ENCODE results near the gene FBN2.

The FBN2 gene

DNA sequence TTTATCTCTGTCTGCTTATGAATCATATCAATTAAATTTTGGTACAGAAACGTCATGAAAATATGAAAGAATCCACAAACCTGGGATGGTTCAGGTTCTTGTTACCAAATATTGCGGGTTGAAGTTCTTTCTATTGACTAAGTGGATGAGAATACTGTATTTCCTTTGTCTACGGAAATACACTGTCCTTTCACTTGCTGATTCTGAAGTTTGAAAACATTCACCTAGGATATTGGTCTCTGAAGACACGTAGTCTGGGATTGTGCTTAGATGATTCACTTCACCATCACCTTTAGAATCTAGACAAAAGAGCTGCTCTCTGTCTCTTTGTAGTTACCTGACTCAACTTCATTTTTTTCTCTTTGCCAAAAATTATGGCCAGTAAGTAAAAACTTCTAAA lies 222.4 kb downstream of the FBN2 start:
- no peak for DNase-seq (ENCODE audit: low read depth in 2 of 2)

DNA sequence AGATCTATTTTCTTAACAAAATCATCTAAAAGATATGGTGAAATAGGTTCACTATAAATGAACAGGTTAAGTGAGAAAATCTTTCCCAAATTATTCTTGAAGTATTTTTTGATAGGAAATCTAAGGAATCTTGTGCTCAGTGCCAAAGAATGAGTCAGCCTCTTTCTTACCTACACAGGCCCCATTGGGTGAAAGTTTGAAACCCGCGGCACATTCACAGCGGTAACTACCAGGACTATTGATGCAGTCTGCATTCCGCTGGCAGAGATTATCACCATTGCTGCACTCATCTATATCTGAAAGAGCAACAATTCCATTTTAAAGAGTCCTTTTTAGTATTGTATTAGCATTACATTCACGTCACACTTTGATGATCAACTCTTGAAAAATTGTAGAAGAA lies 232.7 kb downstream of the FBN2 start:
- no peak for DNase-seq (ENCODE audit: low read depth in 2 of 2)

DNA sequence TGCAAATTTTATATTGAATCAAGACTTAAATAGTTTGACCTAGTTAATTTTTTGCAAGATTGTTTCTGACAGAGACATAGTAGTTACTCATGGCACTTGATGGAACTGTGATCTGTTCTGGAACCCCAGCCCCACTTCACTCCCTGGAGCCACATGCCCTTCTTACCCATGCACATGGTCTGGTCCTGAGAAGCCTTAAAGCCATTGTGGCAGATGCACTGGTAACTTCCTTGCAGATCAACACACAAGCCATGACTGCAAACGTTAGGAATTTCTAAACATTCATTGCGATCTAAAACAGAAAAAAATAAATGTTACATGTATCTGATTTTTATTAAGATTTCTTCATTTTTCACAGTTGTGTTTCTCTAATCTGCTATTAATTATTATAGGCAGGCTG lies 233.3 kb downstream of the FBN2 start:
- no peak for DNase-seq (ENCODE audit: low read depth in 2 of 2)

DNA sequence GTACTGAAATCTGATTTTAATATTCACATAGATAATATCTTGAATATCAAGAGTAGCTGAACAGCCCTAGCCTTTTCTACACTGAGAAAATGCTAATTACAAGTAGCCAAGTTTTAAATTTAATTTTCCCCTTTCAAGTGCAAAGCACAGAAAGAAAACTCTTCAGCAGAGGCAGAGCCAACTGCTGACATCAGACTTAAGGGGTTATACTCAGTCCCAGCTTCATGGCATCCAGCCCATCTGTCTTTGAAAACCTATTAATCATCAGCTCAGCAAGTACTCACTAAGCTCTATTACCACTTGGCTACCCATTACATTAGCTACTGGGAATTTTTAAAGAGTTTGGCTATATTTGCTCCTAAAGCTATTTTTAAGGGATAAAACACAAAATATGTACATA lies 234.0 kb downstream of the FBN2 start:
- no peak for DNase-seq (ENCODE audit: low read depth in 2 of 2)

DNA sequence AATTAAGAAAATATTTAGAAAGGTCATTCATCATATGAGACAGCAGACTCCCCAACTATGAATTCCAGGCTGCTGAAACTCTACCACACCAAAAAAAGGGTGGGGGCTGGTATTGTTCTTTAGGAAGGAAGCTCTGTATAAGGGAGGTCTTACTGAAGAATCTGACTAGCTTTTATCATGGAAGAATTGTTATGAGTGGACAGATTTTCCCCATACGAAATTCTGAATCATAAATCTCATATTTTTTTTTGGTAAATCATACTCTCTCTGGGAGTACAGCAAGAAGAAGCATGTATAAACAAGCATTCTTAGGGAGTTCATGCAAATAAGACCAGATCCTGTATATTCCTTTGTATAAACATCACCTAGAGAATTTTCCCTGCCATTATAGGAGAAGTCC lies 234.5 kb downstream of the FBN2 start:
- DNase-seq (ENCODE audit: low read depth in 2 of 2) = no peak

DNA sequence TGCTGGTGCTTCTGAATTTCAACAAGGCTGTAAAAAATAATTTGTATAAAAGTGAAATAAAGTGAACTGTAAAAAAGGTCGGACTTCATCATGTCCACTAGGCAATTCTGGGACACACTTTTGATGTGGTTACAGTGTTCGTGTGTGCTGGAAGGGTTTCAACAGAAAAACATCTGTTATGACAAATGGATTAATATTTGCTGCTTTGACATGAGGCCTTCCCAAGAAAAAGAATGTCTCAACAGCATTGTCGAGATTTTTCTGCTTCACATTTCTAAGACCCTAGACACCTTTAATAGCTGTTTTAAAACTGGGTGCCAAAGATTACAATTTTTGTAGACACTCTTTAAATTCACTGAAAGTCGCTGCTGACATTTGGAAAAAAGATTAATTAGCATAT lies 237.9 kb downstream of the FBN2 start:
- no peak for DNase-seq (ENCODE audit: low read depth in 2 of 2)

DNA sequence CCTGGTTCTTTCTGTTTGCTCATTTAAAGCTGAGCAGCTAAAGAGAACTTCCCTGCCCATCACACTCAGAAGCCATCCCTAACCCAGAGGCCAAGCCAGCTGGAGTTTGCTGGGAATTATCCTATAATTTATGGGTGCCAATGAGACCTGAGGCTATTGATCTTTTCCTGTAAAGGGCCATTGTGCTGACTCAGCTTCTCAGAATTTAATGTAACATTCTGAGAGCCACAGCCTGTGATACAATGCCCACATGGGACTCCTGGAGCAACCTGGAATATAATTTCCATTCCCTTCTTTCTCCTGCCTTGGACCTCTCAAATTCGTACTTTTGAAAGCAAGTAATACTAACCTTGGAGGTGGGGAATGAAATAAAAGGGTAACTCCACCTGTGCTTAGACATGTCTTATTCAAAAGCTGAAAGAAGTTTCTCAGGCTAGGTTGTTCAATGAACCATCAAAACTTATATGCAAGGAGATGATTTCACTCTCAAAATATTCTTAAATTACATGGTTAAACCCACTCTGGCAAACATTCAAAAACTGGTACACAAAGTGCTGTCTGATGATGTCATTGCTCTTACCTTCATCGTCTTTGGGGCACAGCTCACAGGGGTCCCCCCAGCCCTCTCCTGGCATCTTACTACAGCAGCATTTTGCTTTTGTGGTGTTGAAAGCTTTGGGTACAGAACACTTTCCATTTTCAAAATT lies 247.7 kb downstream of the FBN2 start:
- DNase-seq (ENCODE audit: low read depth in 2 of 2) = no peak

DNA sequence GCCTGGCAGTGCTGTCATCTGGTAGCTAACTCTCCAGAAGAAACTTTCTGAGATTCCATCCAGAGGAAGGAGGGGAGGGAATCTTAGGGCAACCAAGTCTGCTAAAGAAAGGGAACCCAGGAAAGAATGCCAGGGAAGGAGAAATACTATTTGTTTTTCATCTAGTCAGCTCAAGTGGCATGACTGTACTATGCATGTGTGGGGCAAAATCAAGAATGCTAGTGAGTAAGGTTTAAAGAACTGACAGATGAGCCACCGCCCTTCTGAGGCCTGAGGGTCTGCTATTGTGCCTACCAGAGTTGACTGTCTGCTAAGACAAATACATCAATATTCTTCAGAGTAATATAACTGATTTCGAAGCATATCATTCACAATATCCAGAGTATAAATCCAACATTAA lies 250.3 kb downstream of the FBN2 start:
- DNase-seq (ENCODE audit: low read depth in 2 of 2) = no peak

DNA sequence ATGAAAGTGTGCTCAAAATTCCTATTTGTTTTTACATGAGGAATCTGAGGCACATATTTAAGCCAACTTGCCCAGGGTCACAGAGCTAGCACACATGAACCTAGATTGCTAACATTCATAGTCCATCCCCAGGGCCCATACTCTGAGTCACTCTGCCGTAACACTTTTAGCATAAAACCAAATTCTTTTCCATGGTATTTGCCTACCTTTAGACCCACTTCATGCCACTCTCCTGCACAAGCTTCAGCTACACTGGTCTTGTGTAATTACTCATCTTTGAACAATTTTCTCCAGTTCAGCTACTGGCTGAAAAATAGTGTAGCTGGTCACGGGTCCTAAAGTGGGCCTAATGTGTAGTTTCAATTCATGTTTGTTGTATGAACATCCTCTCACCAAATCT lies 253.8 kb downstream of the FBN2 start:
- no peak for DNase-seq (ENCODE audit: low read depth in 2 of 2)

DNA sequence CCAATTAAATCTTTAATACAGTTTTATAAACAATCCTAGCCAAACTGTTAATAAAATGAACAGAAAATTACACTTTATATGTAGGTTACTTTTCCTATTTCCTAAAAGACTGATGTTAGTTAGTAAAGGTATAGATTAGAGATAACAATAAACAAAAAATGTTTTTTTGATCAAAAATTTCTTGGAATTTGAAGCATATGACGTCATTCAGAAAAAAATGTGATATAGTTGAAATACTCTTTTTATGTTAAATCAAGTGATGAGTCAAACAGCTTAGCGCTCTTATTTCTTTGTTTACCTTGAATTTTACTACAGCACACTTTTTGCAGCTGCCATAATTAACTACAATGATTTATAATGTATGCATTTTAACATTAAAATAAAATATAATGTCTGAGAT lies 258.7 kb downstream of the FBN2 start:
- no peak for DNase-seq (ENCODE audit: low read depth in 2 of 2)

DNA sequence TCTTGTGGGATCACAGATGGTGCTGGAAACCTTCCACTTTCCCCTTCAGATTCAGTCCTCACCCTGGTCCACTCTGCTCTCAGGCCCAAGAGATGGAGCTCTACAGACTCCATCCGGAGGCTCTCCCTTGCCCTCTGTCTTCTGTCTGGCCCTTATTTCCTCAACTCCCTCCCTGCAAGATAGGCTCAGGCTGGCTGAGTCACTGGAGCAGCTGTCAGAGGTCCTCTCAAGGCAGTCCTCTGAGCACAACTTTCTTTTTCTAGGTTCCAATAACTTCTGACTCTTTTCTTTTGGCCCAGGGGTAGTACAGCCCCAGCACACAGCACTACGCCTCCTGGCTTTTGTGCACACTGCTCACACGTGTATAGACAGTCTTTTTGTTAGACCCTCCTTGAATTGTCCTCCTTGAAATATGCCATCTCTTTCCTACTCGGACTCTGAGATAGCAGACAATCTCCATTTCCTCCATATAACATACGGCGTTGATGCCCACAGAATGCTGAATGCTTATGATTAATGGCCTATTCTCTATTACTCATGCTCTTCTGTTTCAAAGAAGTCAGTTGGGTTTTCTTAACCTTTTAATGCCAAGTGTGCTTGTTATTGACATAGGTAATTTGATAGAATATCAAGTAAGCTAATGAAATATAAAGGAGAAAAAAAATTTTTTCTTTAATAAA lies 261.4 kb downstream of the FBN2 start:
- DNase-seq (ENCODE audit: low read depth in 2 of 2) = no peak

DNA sequence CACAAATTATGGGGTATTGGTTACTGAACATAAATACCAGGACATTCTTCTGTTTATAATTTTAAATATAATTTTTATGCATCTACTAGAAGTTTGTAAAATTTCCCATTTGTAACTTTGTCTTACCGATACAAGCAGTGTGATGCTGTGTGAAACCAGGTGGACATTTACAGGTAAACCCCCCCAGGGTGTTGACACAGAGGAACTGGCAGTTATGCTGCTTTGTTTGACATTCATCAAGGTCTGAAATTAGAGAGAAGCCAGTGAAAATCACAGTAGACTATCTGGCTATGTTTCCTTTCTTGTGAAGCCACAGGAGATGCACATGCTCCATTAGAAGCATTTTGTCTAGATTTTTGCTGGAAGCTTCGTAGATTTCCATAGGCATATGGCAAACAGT lies 263.6 kb downstream of the FBN2 start:
- DNase-seq (ENCODE audit: low read depth in 2 of 2) = no peak

DNA sequence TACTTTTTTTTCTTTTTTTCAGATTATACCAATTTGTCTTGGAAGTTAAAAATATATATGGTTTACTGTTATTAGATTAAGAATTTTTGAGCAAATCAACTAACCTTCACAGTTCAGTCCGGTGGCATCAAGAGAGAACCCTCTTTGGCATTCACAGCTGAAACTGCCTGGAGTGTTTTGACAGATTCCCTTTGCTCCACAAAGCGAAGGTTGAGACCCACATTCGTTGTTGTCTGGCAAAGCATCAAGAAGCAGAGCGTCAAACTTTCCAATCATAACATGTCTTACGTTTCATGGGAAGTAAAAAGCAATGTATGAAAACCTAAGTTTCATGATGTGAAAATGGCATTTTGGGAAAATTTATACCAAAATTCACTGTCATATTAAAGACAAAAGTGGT lies 264.3 kb downstream of the FBN2 start:
- DNase-seq (ENCODE audit: low read depth in 2 of 2) = no peak

DNA sequence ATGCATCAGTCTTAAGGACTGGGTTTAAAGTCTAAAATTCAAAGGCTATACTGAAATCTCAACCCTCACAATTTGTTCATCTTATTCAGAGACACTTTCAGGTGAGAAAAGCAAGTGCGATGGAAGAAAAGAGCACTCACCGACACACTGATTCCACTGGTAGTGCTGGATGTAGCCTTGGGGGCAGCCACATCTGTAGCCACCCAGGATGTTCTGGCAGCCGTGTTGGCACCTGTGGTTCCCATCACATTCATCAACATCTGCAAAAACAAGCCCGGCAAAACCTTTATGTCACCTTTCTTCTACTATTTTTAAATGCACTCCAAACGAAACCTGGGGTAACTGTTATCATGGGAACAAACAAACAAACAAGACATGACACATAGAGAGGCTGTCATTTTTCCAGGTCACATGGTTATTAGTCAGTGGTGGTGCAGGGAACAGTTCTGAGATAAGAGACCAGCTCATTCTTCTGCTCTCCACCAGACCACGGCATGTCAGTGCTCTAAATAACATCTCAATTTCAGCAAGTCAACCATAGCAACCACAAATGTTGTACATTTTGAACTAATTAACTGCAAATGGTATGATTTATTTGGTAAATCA lies 266.1 kb downstream of the FBN2 start:
- DNase-seq (ENCODE audit: low read depth in 2 of 2) = no peak

DNA sequence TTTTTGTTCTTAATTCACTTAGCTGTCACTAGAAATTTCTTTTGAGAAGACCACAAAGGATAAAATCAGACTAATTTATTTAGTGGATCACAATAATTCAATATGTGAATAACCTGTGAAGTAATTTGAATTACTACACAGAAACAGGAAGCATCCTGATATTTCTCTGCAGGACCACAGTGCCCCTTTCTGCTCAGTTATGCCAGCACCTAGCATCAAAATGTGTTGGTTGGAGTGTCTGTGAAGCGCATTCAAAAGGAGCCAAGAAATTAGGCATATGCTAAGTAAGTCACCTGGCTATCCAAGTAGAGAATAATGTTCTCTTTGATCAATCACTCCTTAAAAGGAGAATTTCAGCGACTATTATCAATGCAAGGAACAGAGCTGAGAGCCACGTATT lies 267.0 kb downstream of the FBN2 start:
- DNase-seq (ENCODE audit: low read depth in 2 of 2) = no peak

DNA sequence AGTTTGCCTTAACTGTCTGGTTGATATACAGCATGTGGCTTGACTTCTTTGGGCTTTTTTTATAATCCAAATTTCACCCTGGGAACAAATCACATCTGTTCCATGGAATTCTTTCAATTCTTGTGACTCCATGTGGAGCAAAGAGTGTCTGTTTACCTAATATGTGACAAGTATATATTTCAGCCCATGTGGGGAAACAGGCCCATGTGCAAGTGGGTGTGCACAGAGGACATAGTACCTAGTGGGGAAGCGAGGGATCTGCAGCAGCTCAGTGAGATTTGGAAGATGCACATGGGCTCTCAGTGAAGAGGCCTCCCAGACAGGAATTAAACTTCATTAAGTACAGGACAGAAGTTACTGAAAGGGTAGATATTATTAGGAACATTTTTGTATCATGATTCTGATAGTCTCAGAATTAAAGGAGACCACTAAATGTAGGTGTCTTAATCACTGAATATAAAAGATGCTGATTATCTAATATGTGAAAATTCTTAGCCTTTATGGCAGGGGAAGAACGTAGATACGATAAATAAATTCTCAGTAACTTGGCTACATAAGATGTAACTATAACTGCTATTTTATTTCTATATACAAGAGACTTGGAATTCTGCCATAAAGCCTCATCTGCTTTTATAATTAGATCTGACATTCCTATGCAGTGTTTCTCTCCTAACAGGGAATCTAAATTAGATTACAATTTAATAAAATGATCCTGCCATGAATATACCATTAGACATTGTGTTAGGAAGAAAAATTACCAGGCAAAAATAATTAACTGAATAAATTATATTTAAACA lies 273.3 kb downstream of the FBN2 start:
- DNase-seq (ENCODE audit: low read depth in 2 of 2) = no peak

DNA sequence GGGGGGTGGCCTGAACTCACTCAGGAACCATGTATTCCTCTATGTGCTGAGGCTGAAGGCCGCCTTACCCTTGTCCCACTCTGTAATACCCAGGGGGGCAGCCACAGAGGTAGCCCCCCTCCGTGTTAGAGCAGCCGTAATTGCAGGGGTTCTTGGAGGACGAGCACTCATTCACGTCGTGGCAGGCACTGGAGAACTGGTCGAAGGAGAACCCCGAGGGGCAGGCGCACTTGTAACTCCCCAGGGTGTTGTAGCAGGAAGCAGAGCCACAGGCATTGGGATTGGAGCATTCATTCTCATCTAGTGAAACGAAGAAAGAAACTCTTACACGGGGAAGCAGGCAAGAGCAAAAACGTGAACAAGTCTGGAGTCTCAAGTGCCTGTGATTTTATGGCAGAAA lies 274.7 kb downstream of the FBN2 start:
- no peak for DNase-seq (ENCODE audit: low read depth in 2 of 2)

DNA sequence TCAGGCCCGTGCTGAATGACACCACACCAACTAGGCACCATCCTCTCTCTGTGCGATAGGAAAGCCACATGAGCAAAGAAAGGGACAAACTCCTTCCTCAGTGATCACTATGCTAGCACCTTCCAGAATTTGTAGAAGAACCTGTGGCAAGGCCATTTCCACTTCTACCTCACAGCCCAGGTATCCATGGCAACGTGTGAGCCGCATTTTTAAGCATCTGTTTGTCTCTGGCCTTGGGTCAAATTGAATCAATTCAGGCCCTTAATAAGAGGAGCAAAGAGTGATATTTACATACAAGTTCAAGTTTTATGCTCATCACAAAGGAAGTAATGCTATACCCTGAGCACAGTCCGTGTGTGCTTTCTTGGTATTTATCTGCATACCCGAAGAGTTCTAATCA lies 275.1 kb downstream of the FBN2 start:
- DNase-seq (ENCODE audit: low read depth in 2 of 2) = no peak

DNA sequence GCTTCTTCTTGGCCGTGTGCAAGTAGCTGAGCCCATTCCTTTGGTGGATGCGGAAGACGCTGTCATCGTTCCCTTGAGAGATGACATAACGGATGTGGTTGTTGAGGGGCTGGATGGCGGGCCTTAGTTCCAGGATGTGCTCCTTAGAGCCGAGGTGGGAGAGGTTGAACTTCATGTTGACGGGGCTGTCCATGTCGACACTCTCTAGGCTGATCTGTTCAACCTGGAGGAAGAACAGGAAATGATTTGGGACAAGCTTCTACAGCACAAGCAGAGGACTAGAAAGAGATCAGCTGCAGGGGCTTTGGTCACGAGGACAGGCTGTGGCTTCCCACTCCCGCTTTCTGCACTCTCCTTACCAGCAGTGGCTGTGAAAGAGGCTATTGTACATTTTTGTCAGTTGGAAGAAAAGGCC lies 278.4 kb downstream of the FBN2 start:
- DNase-seq (ENCODE audit: low read depth in 2 of 2) = no peak

DNA sequence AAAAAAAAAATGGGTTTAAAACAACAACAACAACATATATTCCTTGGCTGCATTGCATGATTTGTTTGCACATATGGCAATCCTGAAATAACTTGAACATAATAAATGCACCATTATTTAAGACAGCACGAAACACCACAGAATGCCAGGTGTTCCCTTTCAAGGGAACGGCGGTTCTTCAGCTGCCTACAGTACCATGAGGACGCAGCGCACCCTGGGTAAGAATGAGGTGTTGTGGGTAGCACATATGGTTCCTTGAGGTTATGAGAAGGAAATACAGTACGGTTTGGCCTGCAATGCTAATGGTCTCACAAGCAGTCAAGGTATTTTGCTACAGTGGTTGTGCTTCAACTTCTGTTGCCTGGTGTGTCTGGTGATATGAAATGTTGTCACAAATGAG lies 279.7 kb downstream of the FBN2 start:
- no peak for DNase-seq (ENCODE audit: low read depth in 2 of 2)

DNA sequence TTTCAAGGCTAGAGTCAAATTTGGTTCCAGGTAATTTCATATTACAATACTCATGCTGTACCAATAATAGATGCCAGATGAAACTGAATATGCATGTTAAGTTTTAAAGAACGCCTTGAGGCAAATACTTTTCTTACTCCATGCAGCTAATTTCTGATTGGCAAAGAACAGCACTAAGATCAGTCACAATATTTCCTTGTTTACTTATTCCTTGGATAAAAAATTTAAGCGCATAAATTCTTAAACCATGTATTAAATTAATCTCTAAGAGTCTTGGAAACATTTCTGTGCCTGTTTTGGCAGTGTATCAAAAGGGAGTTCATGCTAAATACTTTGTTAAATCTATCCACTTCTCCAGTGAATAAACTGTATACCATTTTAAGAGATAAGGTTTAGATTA lies 281.0 kb downstream of the FBN2 start:
- no peak for DNase-seq (ENCODE audit: low read depth in 2 of 2)

DNA sequence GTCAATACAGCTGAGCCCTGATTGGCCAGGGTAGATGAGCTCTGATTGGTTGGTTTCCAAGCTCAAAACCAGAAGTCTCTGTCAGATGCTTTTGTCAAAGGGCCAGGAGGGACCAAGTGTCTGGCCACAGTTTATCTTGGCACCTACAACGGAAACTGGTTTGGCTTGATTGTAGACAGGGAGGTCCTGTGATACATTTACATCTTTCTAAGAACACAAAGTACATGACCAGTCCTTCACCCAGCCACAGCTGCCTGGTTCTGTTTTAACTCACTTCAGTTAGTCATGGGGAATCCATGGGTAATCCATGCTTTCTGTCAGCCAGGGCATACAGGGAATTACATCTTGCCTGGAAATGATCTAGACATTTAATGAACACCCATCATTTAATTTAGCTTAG lies 283.3 kb downstream of the FBN2 start:
- DNase-seq (ENCODE audit: low read depth in 2 of 2) = no peak

DNA sequence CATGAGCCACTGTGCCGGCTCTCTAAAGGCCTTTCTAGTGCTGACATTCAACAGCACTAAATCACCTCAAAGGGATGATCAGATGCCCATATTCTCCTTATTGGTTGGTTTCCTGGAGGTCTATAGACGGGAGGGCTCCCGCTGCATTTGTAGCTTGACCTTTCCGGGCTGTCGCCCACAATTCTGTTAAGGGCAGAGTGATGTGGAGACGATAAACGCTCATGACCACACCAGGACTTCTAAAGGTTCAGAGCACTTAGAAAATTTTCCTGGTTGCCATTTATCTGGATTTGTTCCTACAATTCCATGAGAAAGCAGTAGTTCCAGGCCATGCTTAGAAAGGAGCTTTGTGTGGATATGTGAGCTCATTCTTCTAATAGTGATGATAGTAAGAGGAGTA lies 284.2 kb downstream of the FBN2 start:
- DNase-seq (ENCODE audit: low read depth in 2 of 2) = no peak
